Activated naive CD8-positive, alpha-beta T cell treated with anti-CD3 and anti-CD28 coated beads, Interleukin-2, amount 50 U/mL, for 24 hours (primary cell): Measurements from ENCODE around the gene TPM4.
A peak's percentile ranks its signal among the peaks of the same experiment; 100 is the strongest.
"Not testable (repeated sequence)": the region's sequence is repeated elsewhere in the genome, so short reads cannot be mapped to it uniquely, and the experiment has no call there.

Source experiments
- ATAC-seq: fragments of 150-1000 bp; cut with Tn5 transposase; one replicate; pipeline ENCODE4 v1.10.0; 2021
- DNase-seq: peaks from one replicate; pipeline ENCODE4 v3.0.0; 2021
- H3K27ac Mint-ChIP-seq: one replicate; pipeline ENCODE4 v1.8.0; 2021; ENCODE audit warnings: mild to moderate bottlenecking, mixed read lengths
- H3K27me3 Mint-ChIP-seq: one replicate; pipeline ENCODE4 v1.8.0; 2021; ENCODE audit warnings: mixed read lengths
- H3K36me3 Mint-ChIP-seq: one replicate; pipeline ENCODE4 v1.8.0; 2021; ENCODE audit warnings: low read depth, mixed read lengths
- H3K4me1 Mint-ChIP-seq: one replicate; pipeline ENCODE4 v1.8.0; 2021; ENCODE audit warnings: mixed read lengths
- H3K4me3 Mint-ChIP-seq: one replicate; pipeline ENCODE4 v1.8.0; 2021; ENCODE audit warnings: mild to moderate bottlenecking, moderate library complexity, mixed read lengths
- H3K9me3 Mint-ChIP-seq: one replicate; pipeline ENCODE4 v1.8.0; 2021; ENCODE audit warnings: mixed read lengths

Gene TPM4

DNA sequence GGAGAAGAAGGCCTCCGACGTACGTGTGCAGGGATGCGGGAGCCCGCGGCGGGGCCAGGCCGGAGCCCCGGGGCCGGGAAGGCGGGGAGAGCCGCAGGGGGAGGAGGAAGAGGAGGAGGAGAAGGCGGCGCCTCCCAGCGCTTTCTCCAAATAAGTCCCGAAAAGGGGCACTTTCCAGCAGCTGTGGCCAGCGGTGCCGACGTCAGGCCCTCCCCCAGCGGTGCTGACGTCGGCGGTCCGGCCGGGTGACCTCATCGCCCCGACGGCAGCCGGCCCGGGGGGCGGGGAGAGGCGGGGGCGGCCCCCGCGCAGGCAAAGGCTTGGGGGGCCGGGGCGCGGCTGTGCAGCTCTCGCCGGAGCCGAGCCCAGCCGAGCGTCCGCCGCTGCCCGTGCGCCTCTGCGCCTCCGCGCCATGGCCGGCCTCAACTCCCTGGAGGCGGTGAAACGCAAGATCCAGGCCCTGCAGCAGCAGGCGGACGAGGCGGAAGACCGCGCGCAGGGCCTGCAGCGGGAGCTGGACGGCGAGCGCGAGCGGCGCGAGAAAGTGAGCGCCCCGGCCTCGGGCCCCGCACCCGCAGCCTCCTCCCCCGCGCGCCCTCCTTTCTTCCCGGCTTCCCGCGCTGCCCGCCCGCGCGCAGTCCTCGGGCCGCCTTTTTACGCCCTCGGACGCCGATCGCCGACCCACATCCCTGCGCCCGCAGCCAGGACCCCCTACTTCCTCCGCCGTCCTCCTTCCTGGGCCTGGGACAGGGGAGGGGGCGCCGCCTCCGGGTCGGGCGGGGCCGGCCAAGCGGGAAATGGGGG lies at the start of gene TPM4:
TPM4 (plus strand) TSS at position 342 of the 804 bp plus-strand sequence; CDS start at position 413, 71 bp downstream.
- Mint-ChIP-seq H3K27me3 (no peaks in the 10 kb centered on the region), H3K36me3 (peaks cover 32% of the 10 kb centered on the region), H3K4me3 (peak within 1 kb of the TSS; percentile 92), H3K4me1 (peaks cover 74% of the 10 kb centered on the region), H3K27ac (peak within 1 kb of the TSS; percentile 97), H3K9me3 (no peaks in the 10 kb centered on the region)
- ATAC-seq (peak; percentile 57), DNase-seq (peak; percentile 92)

DNA sequence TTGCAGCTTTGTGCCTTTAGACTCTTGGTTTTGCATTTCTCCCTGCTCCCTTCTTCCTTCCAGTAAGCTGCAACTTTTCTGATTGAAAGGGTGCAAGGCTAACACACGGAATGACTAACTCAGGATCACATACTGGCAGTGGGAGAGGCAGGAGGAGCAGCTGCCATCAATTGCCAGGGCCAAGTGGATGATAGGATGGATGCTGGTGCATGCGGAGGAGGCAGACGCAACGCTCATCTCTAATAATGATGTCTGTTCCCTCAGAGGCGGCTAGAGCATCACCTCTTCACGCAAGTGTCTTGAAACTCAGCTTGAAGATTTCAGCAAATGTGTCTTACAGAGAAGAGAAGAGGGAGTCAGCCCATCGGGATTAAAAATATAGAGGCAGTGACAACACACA lies 49.5 kb upstream of the TPM4 start:
- H3K27ac Mint-ChIP-seq, result no peak overlapping the region
- DNase-seq, result no peak
- no peak overlapping the region for H3K4me3 Mint-ChIP-seq
- H3K27me3 Mint-ChIP-seq, result no peaks in the 10 kb centered on the region
- no peaks in the 10 kb centered on the region for H3K9me3 Mint-ChIP-seq
- no peaks in the 10 kb centered on the region for H3K36me3 Mint-ChIP-seq
- ATAC-seq, result no peak
- H3K4me1 Mint-ChIP-seq, result peaks cover 15% of the 10 kb centered on the region

DNA sequence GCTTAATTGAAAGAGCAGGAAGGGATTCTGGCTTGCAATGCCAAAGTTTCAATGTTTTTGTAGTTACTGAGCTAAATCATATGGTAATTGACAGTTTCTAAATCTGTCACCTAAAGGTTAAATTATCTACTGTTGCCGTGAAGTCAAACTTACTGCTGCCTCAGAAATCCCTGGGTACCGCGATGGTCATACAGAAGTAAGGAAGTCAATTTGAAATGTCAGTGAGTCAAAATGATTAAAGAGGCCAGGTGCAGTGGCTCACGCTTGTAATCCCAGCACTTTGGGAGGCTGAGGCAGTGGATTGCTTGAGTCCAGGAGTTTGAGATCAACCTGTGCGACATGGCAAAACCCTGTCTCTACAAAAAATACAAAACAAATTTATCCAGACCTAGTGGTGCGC lies 48.8 kb upstream of the TPM4 start:
- Mint-ChIP-seq H3K9me3 (no peaks in the 10 kb centered on the region), H3K27me3 (no peaks in the 10 kb centered on the region), H3K4me1 (peaks cover 15% of the 10 kb centered on the region), H3K36me3 (no peaks in the 10 kb centered on the region), H3K27ac (peak overlapping the region; percentile 2), H3K4me3 (no peak overlapping the region)
- ATAC-seq (peak; percentile 81), DNase-seq (peak; percentile 20)

DNA sequence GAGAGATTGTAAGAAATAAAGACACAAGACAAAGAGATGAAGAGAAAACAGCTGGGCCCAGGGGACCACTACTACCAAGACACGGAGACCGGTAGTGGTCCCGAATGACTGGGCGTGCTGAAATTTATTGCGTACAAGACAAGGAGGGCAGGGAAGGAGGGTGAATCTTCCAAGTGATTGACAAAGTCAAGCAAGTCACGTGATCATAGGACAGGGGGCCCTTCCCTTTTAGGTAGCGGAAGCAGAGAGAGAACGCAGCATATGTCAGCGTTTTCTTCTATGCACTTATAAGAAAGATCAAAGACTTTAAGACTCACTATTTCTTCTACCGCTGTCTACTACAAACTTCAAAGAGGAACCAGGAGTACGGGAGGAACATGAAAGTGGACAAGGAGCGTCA lies 46.1 kb upstream of the TPM4 start:
- H3K4me1 Mint-ChIP-seq, result peaks cover 15% of the 10 kb centered on the region
- H3K27me3 Mint-ChIP-seq, H3K27ac Mint-ChIP-seq, H3K9me3 Mint-ChIP-seq, H3K4me3 Mint-ChIP-seq, DNase-seq, ATAC-seq, H3K36me3 Mint-ChIP-seq: not testable (repeated sequence)

DNA sequence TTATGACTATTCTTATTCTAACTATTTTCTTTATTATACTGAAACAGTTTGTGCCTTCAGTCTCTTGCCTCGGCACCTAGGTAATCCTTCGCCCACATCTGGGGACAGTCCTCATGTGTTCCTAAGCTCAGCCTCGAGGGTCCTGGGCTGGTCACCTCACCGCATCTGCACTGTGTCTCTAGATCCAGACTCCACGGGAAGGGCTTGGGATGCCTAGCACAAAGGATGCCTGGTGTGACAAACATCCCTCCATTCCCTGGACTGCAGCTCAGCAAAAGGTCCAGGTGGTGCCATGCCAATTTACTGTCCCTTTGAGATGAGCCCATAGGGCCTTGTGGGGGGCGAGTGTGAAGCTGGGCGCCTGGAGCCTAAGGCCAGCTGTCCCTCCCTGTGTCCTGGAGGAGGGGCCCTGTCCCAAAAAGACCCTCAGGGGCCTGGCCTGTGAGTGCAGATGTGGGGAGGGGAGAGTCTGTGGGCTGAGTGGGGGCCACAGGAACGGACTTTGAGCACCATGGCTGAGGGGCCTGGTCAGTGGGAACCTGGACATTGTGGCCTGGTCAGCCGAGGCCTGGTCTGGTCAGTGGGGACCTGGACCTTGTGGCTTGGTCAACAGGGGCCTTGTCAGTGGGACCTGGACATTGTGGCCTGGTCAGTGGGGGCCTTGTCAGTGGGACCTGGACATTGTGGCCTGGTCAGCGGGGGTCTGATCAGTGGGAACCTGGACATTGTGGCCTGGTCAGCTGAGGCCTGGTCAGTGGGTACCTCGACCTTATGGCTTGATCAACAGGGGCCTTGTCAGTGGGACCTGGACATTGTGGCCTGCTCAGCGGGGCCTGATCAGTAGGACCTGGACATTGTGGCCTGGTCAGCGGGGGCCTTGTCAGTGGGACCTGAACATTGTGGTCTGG lies 45.1 kb upstream of the TPM4 start:
- Mint-ChIP-seq H3K36me3 (no peaks in the 10 kb centered on the region), H3K4me3 (no peak overlapping the region), H3K27me3 (no peaks in the 10 kb centered on the region), H3K4me1 (peaks cover 13% of the 10 kb centered on the region), H3K27ac (no peak overlapping the region), H3K9me3 (no peaks in the 10 kb centered on the region)
- ATAC-seq (no peak), DNase-seq (no peak)

DNA sequence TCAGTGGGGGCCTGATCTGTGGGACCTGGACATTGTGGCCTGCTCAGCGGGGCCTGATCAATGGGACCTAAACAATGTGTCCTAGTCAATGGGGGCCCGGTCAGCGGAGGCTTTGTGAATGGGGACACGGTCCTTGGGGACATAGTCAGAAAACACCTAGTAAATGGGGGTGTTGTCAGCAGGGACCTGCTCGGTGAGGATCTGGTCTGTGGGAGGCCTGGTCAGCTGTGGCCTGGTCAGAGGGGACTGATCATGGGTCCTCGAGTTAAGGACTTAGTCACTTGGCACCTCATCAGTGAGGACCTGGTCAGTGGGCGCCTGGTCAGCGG lies 44.5 kb upstream of the TPM4 start:
- ATAC-seq (no peak), DNase-seq (no peak)
- Mint-ChIP-seq H3K4me3 (no peak overlapping the region), H3K27ac (no peak overlapping the region), H3K4me1 (peaks cover 13% of the 10 kb centered on the region), H3K36me3 (no peaks in the 10 kb centered on the region), H3K9me3 (no peaks in the 10 kb centered on the region), H3K27me3 (no peaks in the 10 kb centered on the region)

DNA sequence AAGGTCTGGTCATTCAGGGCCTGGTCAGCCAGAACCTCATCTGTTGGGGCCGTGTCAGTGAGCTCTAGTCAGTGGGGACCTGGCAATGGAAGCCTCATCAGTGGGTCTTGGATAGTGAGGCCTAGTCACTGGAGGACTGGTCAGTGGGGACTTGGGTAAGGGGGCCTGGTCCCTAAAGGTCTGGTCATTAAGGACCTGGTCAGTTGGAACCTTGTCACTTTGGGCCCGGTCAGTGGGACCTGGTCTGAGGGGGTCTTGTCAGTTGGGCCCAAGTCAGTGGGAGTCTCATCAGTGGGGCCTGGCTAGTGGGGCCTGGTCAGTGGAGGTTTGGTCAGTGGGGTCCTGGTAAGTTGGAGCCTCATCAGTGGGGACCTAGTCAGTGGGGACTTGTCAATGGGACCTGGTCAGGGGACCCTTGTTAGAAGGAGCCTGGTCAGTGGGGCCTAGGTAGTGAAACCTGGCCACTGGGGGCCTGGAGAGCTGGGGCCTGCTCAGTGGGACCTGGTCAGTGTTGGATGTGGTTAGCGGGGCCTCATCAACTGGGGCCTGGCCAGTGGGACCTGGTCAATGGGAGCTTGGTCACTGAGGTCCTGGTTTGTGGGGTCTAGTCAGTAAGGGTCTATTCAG lies 43.7 kb upstream of the TPM4 start:
- no peaks in the 10 kb centered on the region for H3K9me3 Mint-ChIP-seq
- no peaks in the 10 kb centered on the region for H3K36me3 Mint-ChIP-seq
- H3K27ac Mint-ChIP-seq, result no peak overlapping the region
- no peak overlapping the region for H3K4me3 Mint-ChIP-seq
- DNase-seq (no peak), ATAC-seq (no peak)
- peaks cover 5% of the 10 kb centered on the region for H3K4me1 Mint-ChIP-seq
- no peaks in the 10 kb centered on the region for H3K27me3 Mint-ChIP-seq

DNA sequence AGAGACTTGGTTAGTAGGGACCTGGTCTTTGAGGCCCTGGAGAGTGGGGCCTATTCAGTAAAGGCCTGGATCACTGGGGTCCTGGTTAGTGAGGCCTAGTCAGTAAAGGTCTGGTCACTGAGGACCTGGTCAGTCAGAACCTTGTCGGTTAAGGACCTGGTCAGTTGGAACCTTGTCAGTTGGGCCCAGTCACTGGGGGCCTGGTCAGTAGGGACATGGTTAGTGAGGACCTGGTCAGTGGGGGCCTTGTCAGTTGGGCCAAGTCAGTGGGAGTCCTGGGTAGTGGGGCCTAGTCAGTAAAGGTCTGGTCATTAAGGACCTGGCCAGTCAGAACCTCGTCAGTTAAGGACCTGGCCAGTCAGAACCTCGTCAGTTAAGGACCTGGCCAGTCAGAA lies 43.2 kb upstream of the TPM4 start:
- Mint-ChIP-seq H3K4me1 (no peaks in the 10 kb centered on the region), H3K4me3 (no peak overlapping the region), H3K9me3 (no peaks in the 10 kb centered on the region), H3K27me3 (no peaks in the 10 kb centered on the region), H3K27ac (no peak overlapping the region), H3K36me3 (no peaks in the 10 kb centered on the region)
- ATAC-seq (no peak), DNase-seq (no peak)

DNA sequence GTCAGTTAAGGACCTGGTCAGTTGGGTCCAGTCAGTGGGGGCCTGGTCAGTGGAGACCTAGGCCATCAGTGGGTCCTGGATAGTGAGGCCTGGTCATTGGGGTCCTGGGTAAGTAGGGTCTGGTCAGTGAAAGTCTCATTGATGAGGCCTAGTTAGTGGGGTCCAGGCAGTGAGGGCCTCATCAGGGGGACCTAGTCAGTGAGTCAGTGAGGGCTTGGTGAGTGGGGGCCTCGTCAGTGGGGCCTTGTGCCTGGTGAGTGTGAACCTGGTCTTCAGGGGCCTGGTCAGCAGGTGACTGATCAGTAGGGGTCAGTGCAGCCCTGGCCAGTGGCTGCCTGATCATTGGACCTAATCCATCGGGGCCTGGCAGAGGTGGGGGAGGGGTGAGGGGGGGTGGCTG lies 42.6 kb upstream of the TPM4 start:
- H3K36me3 Mint-ChIP-seq, result no peaks in the 10 kb centered on the region
- H3K9me3 Mint-ChIP-seq, result no peaks in the 10 kb centered on the region
- DNase-seq, result no peak
- no peaks in the 10 kb centered on the region for H3K27me3 Mint-ChIP-seq
- H3K27ac Mint-ChIP-seq, result no peak overlapping the region
- ATAC-seq, result no peak
- H3K4me3 Mint-ChIP-seq, result no peak overlapping the region
- H3K4me1 Mint-ChIP-seq, result no peaks in the 10 kb centered on the region

DNA sequence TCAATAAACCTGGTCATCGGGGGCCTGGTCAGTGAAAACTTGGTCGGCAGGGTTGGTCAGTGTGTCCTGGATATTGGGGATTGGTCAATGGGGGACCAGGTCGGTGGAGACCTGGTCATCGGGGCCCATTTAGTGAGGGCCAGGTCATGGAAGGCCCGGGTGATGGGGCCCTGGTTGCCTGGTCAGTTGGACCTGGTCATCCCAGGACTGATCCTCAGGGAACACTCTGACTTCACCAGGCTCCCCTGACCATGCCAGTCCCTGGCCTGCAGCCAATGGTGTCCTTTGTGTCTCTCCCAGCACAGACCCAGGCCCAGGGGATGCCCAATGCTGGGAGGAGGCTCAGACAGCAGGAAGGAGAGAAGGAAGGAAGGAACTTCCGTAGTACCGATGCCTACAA lies 42.1 kb upstream of the TPM4 start:
- Mint-ChIP-seq H3K27ac (no peak overlapping the region), H3K27me3 (no peaks in the 10 kb centered on the region), H3K36me3 (no peaks in the 10 kb centered on the region), H3K4me1 (no peaks in the 10 kb centered on the region), H3K4me3 (no peak overlapping the region), H3K9me3 (no peaks in the 10 kb centered on the region)
- DNase-seq, result no peak
- no peak for ATAC-seq

DNA sequence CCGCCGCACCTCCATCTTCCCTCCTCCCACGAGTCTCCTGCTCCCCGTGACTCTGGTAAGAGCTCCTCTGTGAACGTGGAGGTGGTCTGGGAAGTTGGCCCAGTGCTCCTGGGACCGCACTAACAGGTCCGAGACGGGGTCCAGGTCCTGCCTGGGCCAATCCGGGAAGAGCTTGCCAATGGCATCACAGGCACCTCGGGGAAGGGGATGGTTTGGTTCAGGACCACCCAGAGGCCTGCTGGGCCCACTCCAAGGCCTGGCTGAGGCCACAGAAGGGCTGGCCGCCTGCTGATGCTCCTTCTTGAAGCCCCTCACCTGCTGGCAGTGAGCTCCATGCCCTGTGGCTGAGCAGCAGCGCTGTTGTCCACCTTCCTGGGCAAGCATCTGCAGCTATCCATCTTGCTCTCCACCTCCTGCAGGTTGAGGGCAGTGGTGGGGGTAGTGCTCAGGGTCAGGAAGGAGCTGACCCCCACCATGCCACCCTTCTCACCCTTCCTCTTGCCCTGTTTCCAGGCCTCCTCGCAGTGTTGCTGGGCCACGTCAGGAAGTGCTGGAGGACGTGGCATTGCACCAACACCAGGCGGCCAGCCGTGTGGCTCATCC lies 41.2 kb upstream of the TPM4 start:
- no peak for ATAC-seq
- Mint-ChIP-seq H3K27me3 (no peaks in the 10 kb centered on the region), H3K36me3 (no peaks in the 10 kb centered on the region), H3K4me1 (no peaks in the 10 kb centered on the region), H3K27ac (no peak overlapping the region), H3K9me3 (no peaks in the 10 kb centered on the region), H3K4me3 (no peak overlapping the region)
- DNase-seq, result no peak

DNA sequence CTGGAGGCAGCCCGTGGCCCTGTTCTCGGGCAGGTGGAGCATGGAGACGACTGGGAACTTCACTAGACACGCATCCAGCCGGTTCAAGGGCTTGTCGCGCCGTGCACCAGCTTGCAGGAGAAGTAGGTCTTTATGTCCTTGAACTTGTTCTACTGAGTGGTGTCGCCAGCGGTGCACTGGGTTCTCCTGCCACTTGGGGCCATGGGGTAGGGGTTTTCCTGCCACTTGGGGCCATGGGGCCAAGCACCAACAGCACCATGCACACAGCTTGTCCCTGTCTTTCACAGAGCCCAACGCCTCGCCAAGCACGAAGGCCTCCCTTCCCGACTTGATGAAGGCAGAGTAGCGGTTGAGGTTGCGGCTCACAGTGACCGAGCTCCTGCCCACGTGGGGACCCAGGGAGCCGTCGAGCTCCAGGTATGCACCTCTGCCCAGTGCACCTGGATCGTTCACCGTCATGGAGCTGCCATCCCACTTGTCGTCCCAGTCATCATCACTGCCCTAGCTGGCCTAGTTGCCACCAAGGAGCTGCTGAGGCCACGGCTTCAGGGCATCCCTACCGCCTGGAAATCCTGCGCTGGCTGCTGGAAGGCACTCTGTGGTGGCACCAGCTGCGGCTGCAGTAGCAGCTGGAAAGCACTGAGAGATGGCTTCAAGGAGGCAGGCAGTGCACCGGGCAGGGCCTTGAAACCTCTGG lies 40.5 kb upstream of the TPM4 start:
- H3K27me3 Mint-ChIP-seq, result no peaks in the 10 kb centered on the region
- H3K4me3 Mint-ChIP-seq, result no peak overlapping the region
- no peaks in the 10 kb centered on the region for H3K9me3 Mint-ChIP-seq
- no peak overlapping the region for H3K27ac Mint-ChIP-seq
- H3K36me3 Mint-ChIP-seq, result no peaks in the 10 kb centered on the region
- H3K4me1 Mint-ChIP-seq, result peaks cover 4% of the 10 kb centered on the region
- DNase-seq (no peak), ATAC-seq (no peak)

DNA sequence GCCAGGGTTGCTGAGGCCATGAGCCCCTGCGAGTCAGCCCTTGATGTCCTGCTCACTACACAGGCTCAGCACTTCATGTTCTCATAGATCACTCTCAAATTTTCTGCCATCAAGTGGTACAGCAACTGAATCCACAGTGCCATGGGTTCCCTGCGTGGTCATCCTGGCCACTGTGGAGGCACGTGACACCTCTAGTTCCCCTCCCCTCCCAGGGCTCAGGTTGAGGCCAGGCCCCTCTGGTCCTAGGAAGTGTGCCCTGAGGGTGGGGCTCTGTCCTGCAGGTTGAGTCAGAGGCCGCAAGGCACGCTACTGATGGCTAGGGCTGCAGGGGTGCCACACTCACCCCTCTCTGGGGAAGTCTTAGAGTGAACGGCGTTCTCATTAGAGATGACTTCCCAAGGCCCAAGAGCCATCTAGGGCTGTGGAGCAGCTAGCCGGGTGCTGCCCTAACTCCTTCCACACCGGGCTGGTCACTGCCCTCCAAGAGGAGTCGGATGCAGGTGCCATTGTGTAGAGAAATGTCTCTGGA lies 39.8 kb upstream of the TPM4 start:
- ATAC-seq (no peak), DNase-seq (no peak)
- H3K27me3 Mint-ChIP-seq, result no peaks in the 10 kb centered on the region
- H3K36me3 Mint-ChIP-seq, result no peaks in the 10 kb centered on the region
- peaks cover 4% of the 10 kb centered on the region for H3K4me1 Mint-ChIP-seq
- no peak overlapping the region for H3K4me3 Mint-ChIP-seq
- no peaks in the 10 kb centered on the region for H3K9me3 Mint-ChIP-seq
- no peak overlapping the region for H3K27ac Mint-ChIP-seq

DNA sequence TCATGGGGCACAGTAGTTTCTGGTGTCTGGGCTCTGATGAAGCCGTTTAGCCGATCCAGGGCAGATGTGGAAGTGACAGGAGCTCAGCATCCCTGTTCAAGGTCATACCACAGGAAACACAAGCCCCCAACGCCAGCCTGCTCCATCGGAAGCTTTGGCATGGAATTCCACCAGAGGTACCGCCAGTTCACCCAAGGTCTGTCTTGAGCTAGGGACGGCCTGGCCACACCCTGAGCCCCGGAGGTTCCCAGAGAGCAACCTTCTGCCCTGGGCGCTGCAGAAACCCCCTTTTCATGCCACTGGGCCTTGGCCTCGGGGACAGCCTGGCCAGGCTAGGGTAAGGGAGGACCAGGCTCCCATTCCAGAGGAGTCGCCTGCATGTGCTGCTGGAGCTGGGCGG lies 39.4 kb upstream of the TPM4 start:
- peaks cover 8% of the 10 kb centered on the region for H3K4me1 Mint-ChIP-seq
- no peak overlapping the region for H3K27ac Mint-ChIP-seq
- no peaks in the 10 kb centered on the region for H3K27me3 Mint-ChIP-seq
- no peak overlapping the region for H3K4me3 Mint-ChIP-seq
- H3K36me3 Mint-ChIP-seq, result no peaks in the 10 kb centered on the region
- ATAC-seq (no peak), DNase-seq (no peak)
- H3K9me3 Mint-ChIP-seq, result no peaks in the 10 kb centered on the region
